ENCODE data around the gene GPC6. TPM values are rescaled to one million over a fixed set of nuclear protein-coding genes. Genes with fewer than 3 reads are reported as not detected.

The GPC6 gene
- total RNA-seq, 1 experiment from 2014 or later = not detected

DNA sequence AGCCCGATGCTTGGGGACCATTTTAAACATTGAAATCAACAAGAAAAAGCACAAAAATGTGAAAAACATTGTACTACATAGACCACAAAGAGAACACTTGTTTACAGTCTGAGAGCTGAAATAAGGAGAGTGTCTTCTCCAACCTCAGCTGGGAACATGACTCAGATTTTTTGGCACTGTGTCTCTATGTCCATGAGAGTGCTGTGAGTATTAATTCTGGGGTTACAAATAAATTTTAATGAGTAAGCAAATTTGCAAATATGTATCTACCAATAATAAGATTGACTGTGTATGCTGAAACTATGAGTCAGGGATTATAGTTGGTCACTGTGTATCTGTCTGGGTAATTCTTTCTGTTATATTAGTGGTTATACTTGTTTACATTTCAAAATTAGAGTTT, 1078.9 kb downstream of the GPC6 start:
- Histone ChIP-seq H3K79me2 (ENCODE audit: low read depth) (no peaks in the 10 kb centered on the region), H3K27ac (no peak overlapping the region), H3K36me3 (ENCODE audit: low read depth) (no peaks in the 10 kb centered on the region), H3K4me1 (replicated peaks; ENCODE audit: insufficient read depth) (no peaks in the 10 kb centered on the region), H3K4me3 (no peak overlapping the region), H4K20me1 (ENCODE audit: insufficient read depth) (no peaks in the 10 kb centered on the region), H3K9me2 (ENCODE audit: insufficient read depth) (no peaks in the 10 kb centered on the region), H3K27me3 (ENCODE audit: insufficient read depth, low read depth) (no peaks in the 10 kb centered on the region), H3K9me3 (ENCODE audit: insufficient read depth, low read depth) (no peaks in the 10 kb centered on the region), H3K4me2 (no peak overlapping the region), H3F3A (ENCODE audit: insufficient read depth, low read depth) (no peaks in the 10 kb centered on the region), H2AFZ (no peak overlapping the region)
- ChIA-PET POLR2A (ENCODE audit: unreplicated experiment) (no interaction called here), CTCF (no interaction called here)
- BruUV-seq (replicated peaks) = no TSS peak
- TF ChIP-seq, protein P1, sequence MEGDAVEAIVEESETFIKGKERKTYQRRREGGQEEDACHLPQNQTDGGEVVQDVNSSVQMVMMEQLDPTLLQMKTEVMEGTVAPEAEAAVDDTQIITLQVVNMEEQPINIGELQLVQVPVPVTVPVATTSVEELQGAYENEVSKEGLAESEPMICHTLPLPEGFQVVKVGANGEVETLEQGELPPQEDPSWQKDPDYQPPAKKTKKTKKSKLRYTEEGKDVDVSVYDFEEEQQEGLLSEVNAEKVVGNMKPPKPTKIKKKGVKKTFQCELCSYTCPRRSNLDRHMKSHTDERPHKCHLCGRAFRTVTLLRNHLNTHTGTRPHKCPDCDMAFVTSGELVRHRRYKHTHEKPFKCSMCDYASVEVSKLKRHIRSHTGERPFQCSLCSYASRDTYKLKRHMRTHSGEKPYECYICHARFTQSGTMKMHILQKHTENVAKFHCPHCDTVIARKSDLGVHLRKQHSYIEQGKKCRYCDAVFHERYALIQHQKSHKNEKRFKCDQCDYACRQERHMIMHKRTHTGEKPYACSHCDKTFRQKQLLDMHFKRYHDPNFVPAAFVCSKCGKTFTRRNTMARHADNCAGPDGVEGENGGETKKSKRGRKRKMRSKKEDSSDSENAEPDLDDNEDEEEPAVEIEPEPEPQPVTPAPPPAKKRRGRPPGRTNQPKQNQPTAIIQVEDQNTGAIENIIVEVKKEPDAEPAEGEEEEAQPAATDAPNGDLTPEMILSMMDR (conservative IDR thresholded peaks at IDR 0.05) = no peak
- no peak for TF ChIP-seq EZH2 (IDR thresholded peaks at IDR 0.05; ENCODE audit: low read depth)
- intact Hi-C loops (cut with micrococcal nuclease; ENCODE audit: unreplicated experiment) = no loop called here
- DNase-seq = peak in 1 of 2 experiments; percentile 54

DNA sequence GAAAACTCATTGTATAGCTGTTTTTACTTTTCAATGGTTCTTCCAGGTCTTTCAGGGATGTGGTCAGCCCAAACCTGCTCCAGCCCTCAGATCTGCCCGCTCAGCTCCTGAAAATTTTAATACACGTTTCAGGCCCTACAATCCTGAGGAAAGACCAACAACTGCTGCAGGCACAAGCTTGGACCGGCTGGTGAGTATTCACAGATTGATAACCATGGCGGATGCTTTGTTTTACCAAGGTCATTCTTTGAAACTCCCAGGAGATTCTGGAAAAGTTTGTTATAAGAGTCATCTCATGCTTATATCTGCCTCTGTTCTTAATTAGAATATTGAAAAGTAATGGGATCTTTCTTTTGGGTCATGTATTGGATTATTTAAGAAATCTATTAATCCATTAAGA, 1079.3 kb downstream of the GPC6 start:
- no peaks in the 10 kb centered on the region for H3K9me3 ChIP-seq (ENCODE audit: insufficient read depth, low read depth)
- intact Hi-C loops (cut with micrococcal nuclease; ENCODE audit: unreplicated experiment) = no loop called here
- ChIA-PET POLR2A (ENCODE audit: unreplicated experiment) (no interaction called here), CTCF (no interaction called here)
- H3F3A ChIP-seq (ENCODE audit: insufficient read depth, low read depth) = no peaks in the 10 kb centered on the region
- TF ChIP-seq EZH2 (IDR thresholded peaks at IDR 0.05; ENCODE audit: low read depth) = no peak
- TF ChIP-seq, protein P1 (conservative IDR thresholded peaks at IDR 0.05) = no peak
- H3K79me2 ChIP-seq (ENCODE audit: low read depth) = no peaks in the 10 kb centered on the region
- BruUV-seq (replicated peaks) = no TSS peak
- no peaks in the 10 kb centered on the region for H3K36me3 ChIP-seq (ENCODE audit: low read depth)
- H4K20me1 ChIP-seq (ENCODE audit: insufficient read depth) = no peaks in the 10 kb centered on the region
- DNase-seq = no peak
- H3K27ac ChIP-seq = no peak overlapping the region
- H3K4me3 ChIP-seq = no peak overlapping the region
- no peak overlapping the region for H3K4me2 ChIP-seq
- H3K4me1 ChIP-seq (replicated peaks; ENCODE audit: insufficient read depth) = no peaks in the 10 kb centered on the region
- no peaks in the 10 kb centered on the region for H3K9me2 ChIP-seq (ENCODE audit: insufficient read depth)
- H3K27me3 ChIP-seq (ENCODE audit: insufficient read depth, low read depth) = no peaks in the 10 kb centered on the region
- H2AFZ ChIP-seq = no peak overlapping the region

GRCh38 chr13:94308832-94309231, 1082.2 kb downstream of the GPC6 start:
- Histone ChIP-seq H3K36me3 (ENCODE audit: low read depth) (no peaks in the 10 kb centered on the region), H3K27ac (no peak overlapping the region), H2AFZ (no peak overlapping the region), H3K27me3 (ENCODE audit: insufficient read depth, low read depth) (no peaks in the 10 kb centered on the region), H3K4me3 (no peak overlapping the region), H4K20me1 (ENCODE audit: insufficient read depth) (no peaks in the 10 kb centered on the region), H3K9me2 (ENCODE audit: insufficient read depth) (no peaks in the 10 kb centered on the region), H3F3A (ENCODE audit: insufficient read depth, low read depth) (no peaks in the 10 kb centered on the region), H3K9me3 (ENCODE audit: insufficient read depth, low read depth) (no peaks in the 10 kb centered on the region), H3K79me2 (ENCODE audit: low read depth) (no peaks in the 10 kb centered on the region), H3K4me1 (replicated peaks; ENCODE audit: insufficient read depth) (no peaks in the 10 kb centered on the region), H3K4me2 (no peak overlapping the region)
- no peak for DNase-seq
- ChIA-PET POLR2A (ENCODE audit: unreplicated experiment) (no interaction called here), CTCF (no interaction called here)
- no TSS peak for BruUV-seq (replicated peaks)
- TF ChIP-seq, protein P1 (conservative IDR thresholded peaks at IDR 0.05) = no peak
- TF ChIP-seq EZH2 (IDR thresholded peaks at IDR 0.05; ENCODE audit: low read depth) = no peak
- intact Hi-C loops (cut with micrococcal nuclease; ENCODE audit: unreplicated experiment) = no loop called here
